CD14-positive monocyte (primary cell): Measurements from ENCODE around the gene WDR55. TPM values are rescaled to one million over a fixed set of nuclear protein-coding genes. Genes with fewer than 3 reads are reported as not detected.

ENCODE experiments used
- DNase-seq, 3 donors: peaks; one replicate each; pipeline ENCODE4 v3.0.0-alpha.2; 2011 to 2022
- H2AFZ ChIP-seq: 2 replicates; pipeline ENCODE4 v1.6.0; 2012; ENCODE audit warnings: mild to moderate bottlenecking, low read depth, low read length, inconsistent platforms; ENCODE audit not compliant: insufficient read depth, poor library complexity, severe bottlenecking
- H3K27ac ChIP-seq, 2 donors: 1 replicate in 1 of 2; 2 replicates in 1 of 2; pipeline ENCODE4 v1.5.1; 2012 to 2013; ENCODE audit warnings: low read length in 2 of 2, control low read depth in 1 of 2, inconsistent platforms in 1 of 2, low read depth in 1 of 2, mild to moderate bottlenecking in 1 of 2
- H3K27me3 ChIP-seq, 2 donors: one replicate each; pipeline versions ENCODE4 v1.6.0 to v1.6.1; 2011 to 2013; ENCODE audit warnings: low read length in 2 of 2; ENCODE audit not compliant: control insufficient read depth in 2 of 2, insufficient read depth in 2 of 2
- H3K36me3 ChIP-seq, 2 donors: replicated peaks in 1 of 2; 1 replicate in 1 of 2; 2 replicates in 1 of 2; pipeline versions ENCODE4 v1.5.1 to v1.6.1; 2012 to 2013; ENCODE audit warnings: low read length in 2 of 2, control low read depth in 1 of 2, inconsistent platforms in 1 of 2, mild to moderate bottlenecking in 1 of 2; ENCODE audit not compliant: insufficient read depth in 2 of 2, control insufficient read depth in 1 of 2
- H3K4me1 ChIP-seq, 2 donors: 1 replicate in 1 of 2; 2 replicates in 1 of 2; pipeline versions ENCODE4 v1.5.1 to v1.6.1; 2012 to 2013; ENCODE audit warnings: low read length in 2 of 2, control low read depth in 1 of 2, inconsistent platforms in 1 of 2, mild to moderate bottlenecking in 1 of 2, moderate library complexity in 1 of 2; ENCODE audit not compliant: insufficient read depth in 2 of 2, control insufficient read depth in 1 of 2
- H3K4me2 ChIP-seq: replicated peaks from 2 replicates; pipeline ENCODE3; 2012; ENCODE audit warnings: low read length, moderate library complexity, mild to moderate bottlenecking; ENCODE audit not compliant: poor library complexity, severe bottlenecking; ENCODE audit errors: extremely low read depth
- H3K4me3 ChIP-seq, 3 experiments: fragments of 200-600 bp in 1 of 3; sonication (generic) in 1 of 3; replicated peaks in 1 of 3; 1 replicate in 2 of 3; 2 replicates in 1 of 3; pipeline ENCODE4 v1.5.1; 2011 to 2013; ENCODE audit warnings: low read length in 3 of 3, mild to moderate bottlenecking in 3 of 3, control low read depth in 2 of 3, low read depth in 2 of 3, inconsistent platforms in 1 of 3, moderate library complexity in 1 of 3
- H3K79me2 ChIP-seq: 2 replicates; pipeline ENCODE4 v1.6.0; 2012; ENCODE audit warnings: mild to moderate bottlenecking, control low read depth, inconsistent platforms, low read length, moderate library complexity; ENCODE audit not compliant: insufficient read depth
- H3K9ac ChIP-seq: 2 replicates; pipeline ENCODE4 v1.6.0; 2017; ENCODE audit warnings: low read length, mild to moderate bottlenecking; ENCODE audit not compliant: insufficient read depth, poor library complexity, severe bottlenecking
- H3K9me3 ChIP-seq, 2 donors: replicated peaks in 1 of 2; 1 replicate in 1 of 2; 2 replicates in 1 of 2; pipeline versions ENCODE4 v1.5.1 to v1.6.1; 2012 to 2013; ENCODE audit warnings: low read length in 2 of 2, control low read depth in 1 of 2; ENCODE audit not compliant: control insufficient read depth in 1 of 2, insufficient read depth in 1 of 2
- H4K20me1 ChIP-seq: 2 replicates; pipeline ENCODE4 v1.6.0; 2012; ENCODE audit warnings: mild to moderate bottlenecking, low read length, control low read depth, moderate library complexity; ENCODE audit not compliant: insufficient read depth
- H3K27ac Mint-ChIP-seq, 7 donors: one replicate each; pipeline ENCODE4 v1.8.0; 2020; ENCODE audit warnings: mild to moderate bottlenecking in 7 of 7, mixed read lengths in 7 of 7, moderate library complexity in 6 of 7, inconsistent platforms in 2 of 7
- H3K27me3 Mint-ChIP-seq, 3 donors: one replicate each; pipeline ENCODE4 v1.8.0; 2021 to 2022; ENCODE audit warnings: low read depth in 3 of 3, mild to moderate bottlenecking in 3 of 3, mixed read lengths in 3 of 3, moderate library complexity in 3 of 3, inconsistent platforms in 1 of 3
- H3K36me3 Mint-ChIP-seq, 2 donors: one replicate each; pipeline ENCODE4 v1.8.0; 2020; ENCODE audit warnings: mixed read lengths in 2 of 2, inconsistent platforms in 1 of 2, mild to moderate bottlenecking in 1 of 2
- H3K4me1 Mint-ChIP-seq: one replicate; pipeline ENCODE4 v1.8.0; 2020; ENCODE audit warnings: mild to moderate bottlenecking, mixed read lengths
- H3K4me3 Mint-ChIP-seq, 2 donors: one replicate each; pipeline ENCODE4 v1.8.0; 2020; ENCODE audit warnings: mild to moderate bottlenecking in 2 of 2, mixed read lengths in 2 of 2, moderate library complexity in 1 of 2
- H3K9me3 Mint-ChIP-seq, 7 donors: one replicate each; pipeline ENCODE4 v1.8.0; 2020 to 2022; ENCODE audit warnings: mixed read lengths in 7 of 7, mild to moderate bottlenecking in 6 of 7, moderate library complexity in 6 of 7, inconsistent platforms in 2 of 7
- CTCF ChIP-seq: fragments of 200-600 bp; IDR thresholded peaks from one replicate; pipeline ENCODE4 v1.8.0; 2022; ENCODE audit warnings: antibody characterized with exemption, mild to moderate bottlenecking
- WGBS: methylation state at CpG from one replicate; pipeline ENCODE4 v1.1.5; 2013; ENCODE audit warnings: missing lambda C conversion rate; ENCODE audit not compliant: insufficient coverage; 5-methylcytosine and 5-hydroxymethylcytosine counted together
- intact Hi-C, 2 donors: fragments of 100-400 bp; cut with micrococcal nuclease; formaldehyde crosslinking; loops; one replicate each; pipeline versions ENCODE4 v1.15.0 to v1.15.1; 2023
- polyA plus RNA-seq, 3 donors: library from polyadenylated mRNA; depleted of rRNA in 1 of 3; unstranded in 2 of 3; stranded (reverse) in 1 of 3; fragments of 300-500 nt in 2 of 3; fragments of >200 nt in 1 of 3; fragmentation: Illumina TruSeq in 2 of 3; gene quantifications; 1 replicate in 2 of 3; 2 replicates in 1 of 3; pipeline ENCODE4 v1.2.3, GENCODE V29; 2012 to 2021

WDR55 gene
- polyA plus RNA-seq, 3 donors, result 11.2 to 36.8 (median 13.3) TPM

- WGBS, result no CpG with 5 or more reads among the region's 2 CpGs
- peak overlapping the region; percentile 76 to 98 (median 97) for H3K4me3 ChIP-seq
- intact Hi-C loops, result loop anchor here (2.0 to 5.0 kb wide), 2 partner anchors 23 to 36 kb away; no protein-coding TSS in a partner anchor
- Mint-ChIP-seq H3K9me3 (peaks cover 0 to 8% (median 4%) of the 10 kb centered on the region in 7 donors), H3K27ac (peak overlapping the region; percentile 97 to 99 (median 98)), H3K27me3 (peaks cover 0 to 5% (median 0%) of the 10 kb centered on the region in 3 donors), H3K36me3 (peaks cover 20 to 41% of the 10 kb centered on the region in 2 donors), H3K4me3 (peak overlapping the region; percentile 92 to 100), H3K4me1 (peaks cover 56% of the 10 kb centered on the region)
- no peaks in the 10 kb centered on the region for H3K27me3 ChIP-seq
- peak overlapping the region; percentile 96 to 97 for H3K27ac ChIP-seq
- H2AFZ ChIP-seq, result no peak overlapping the region
- DNase-seq, result peak in 2 of 3 donors; percentile 75 to 77
- H3K9me3 ChIP-seq, result peaks cover 0 to 2% of the 10 kb centered on the region in 2 donors
- H3K9ac ChIP-seq, result peak overlapping the region; percentile 89
- peaks cover 31% of the 10 kb centered on the region for H4K20me1 ChIP-seq
- H3K4me1 ChIP-seq, result peaks cover 37 to 68% of the 10 kb centered on the region in 2 donors
- no peak for TF ChIP-seq CTCF
- H3K4me2 ChIP-seq, result peak overlapping the region; percentile 100
- peaks cover 14 to 24% of the 10 kb centered on the region in 2 donors for H3K36me3 ChIP-seq
- peaks cover 55% of the 10 kb centered on the region for H3K79me2 ChIP-seq
Observed at GRCh38 chr5:140633501-140633900, 31.2 kb upstream of the WDR55 start.

DNA sequence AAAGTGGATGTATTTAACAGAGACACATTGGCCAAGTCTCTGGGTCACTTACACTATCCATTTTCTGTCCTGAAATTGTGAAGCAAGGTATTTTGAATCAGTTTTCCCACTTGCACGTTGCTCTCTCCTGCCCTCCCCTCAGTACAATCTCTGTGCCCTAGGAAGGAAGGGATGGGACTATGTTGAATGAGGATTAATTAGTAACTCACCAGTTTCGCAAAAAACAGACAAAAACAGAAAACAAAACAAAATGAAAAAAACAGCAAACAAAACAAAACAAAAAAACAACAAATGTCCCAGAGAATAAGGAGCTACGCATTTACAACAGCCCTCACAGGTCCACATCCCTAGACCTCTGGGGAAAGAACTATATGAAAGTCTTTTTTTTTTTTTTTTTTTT, 30.6 kb upstream of the WDR55 start:
- Histone ChIP-seq H3K36me3 (peaks cover 14 to 24% of the 10 kb centered on the region in 2 donors), H3K4me1 (peaks cover 37 to 67% of the 10 kb centered on the region in 2 donors), H4K20me1 (peaks cover 31% of the 10 kb centered on the region), H3K79me2 (peaks cover 52% of the 10 kb centered on the region), H2AFZ (no peak overlapping the region), H3K4me2 (peak overlapping the region; percentile 100), H3K27me3 (no peaks in the 10 kb centered on the region), H3K9ac (peak overlapping the region; percentile 89), H3K27ac (peak overlapping the region; percentile 96 to 97), H3K4me3 (peak overlapping the region in 1 of 3 experiments; percentile 97), H3K9me3 (no peaks in the 10 kb centered on the region)
- no CpG with 5 or more reads among the region's 3 CpGs for WGBS
- Mint-ChIP-seq H3K4me3 (peak overlapping the region; percentile 92 to 100), H3K9me3 (peaks cover 0 to 6% (median 3%) of the 10 kb centered on the region in 7 donors), H3K27ac (peak overlapping the region; percentile 97 to 99 (median 98)), H3K4me1 (peaks cover 57% of the 10 kb centered on the region), H3K27me3 (peaks cover 0 to 5% (median 2%) of the 10 kb centered on the region in 3 donors), H3K36me3 (peaks cover 20 to 40% of the 10 kb centered on the region in 2 donors)
- peak in 1 of 3 donors; percentile 15 for DNase-seq
- intact Hi-C loops, result loop anchor here (2.0 to 5.0 kb wide), 3 partner anchors 37 to 59 kb away; no protein-coding TSS in a partner anchor
- TF ChIP-seq CTCF, result no peak
